H9 (cell line): ENCODE results near the gene PRAMEF1. TPM values are rescaled to one million over a fixed set of nuclear protein-coding genes. Genes with fewer than 3 reads are reported as not detected.

ENCODE experiments used
- DNase-seq: peaks from one replicate; pipeline ENCODE4 v3.0.0-alpha.2; 2017
- H2AFZ ChIP-seq: one replicate; pipeline ENCODE4 v1.6.1; 2013; ENCODE audit warnings: mild to moderate bottlenecking, low read length, control low read depth, moderate library complexity
- H2AK5ac ChIP-seq: 2 replicates; pipeline ENCODE4 v1.6.1; 2013; ENCODE audit warnings: low read length, control low read depth, mixed read lengths; ENCODE audit not compliant: insufficient read length
- H2BK120ac ChIP-seq: one replicate; pipeline ENCODE4 v1.6.1; 2013; ENCODE audit warnings: low read depth, mild to moderate bottlenecking, low read length, control low read depth, inconsistent platforms; ENCODE audit not compliant: poor library complexity, severe bottlenecking
- H2BK12ac ChIP-seq: 2 replicates; pipeline ENCODE4 v1.6.1; 2013; ENCODE audit warnings: low read length, control low read depth, mixed read lengths, low read depth; ENCODE audit not compliant: insufficient read length
- H2BK15ac ChIP-seq: 2 replicates; pipeline ENCODE4 v1.6.1; 2013; ENCODE audit warnings: low read depth, low read length, control low read depth
- H2BK20ac ChIP-seq: one replicate; pipeline ENCODE4 v1.6.1; 2013; ENCODE audit warnings: low read depth, mild to moderate bottlenecking, low read length, control low read depth, inconsistent platforms; ENCODE audit not compliant: poor library complexity, severe bottlenecking
- H2BK5ac ChIP-seq: 2 replicates; pipeline ENCODE4 v1.6.1; 2013; ENCODE audit warnings: low read length, control low read depth, mixed read lengths; ENCODE audit not compliant: insufficient read length
- H3K14ac ChIP-seq: 2 replicates; pipeline ENCODE4 v1.6.1; 2013; ENCODE audit warnings: low read length, control low read depth; ENCODE audit not compliant: insufficient read depth
- H3K18ac ChIP-seq: 2 replicates; pipeline ENCODE4 v1.6.1; 2013; ENCODE audit warnings: low read depth, mild to moderate bottlenecking, mixed read lengths, low read length, control low read depth; ENCODE audit not compliant: insufficient read length
- H3K23ac ChIP-seq: 2 replicates; pipeline ENCODE4 v1.6.1; 2013; ENCODE audit warnings: low read length, control low read depth, mixed read lengths, low read depth; ENCODE audit not compliant: insufficient read length
- H3K23me2 ChIP-seq: 2 replicates; pipeline ENCODE4 v1.6.1; 2013; ENCODE audit warnings: low read depth, mild to moderate bottlenecking, mixed read lengths, low read length, control low read depth; ENCODE audit not compliant: insufficient read length, poor library complexity, severe bottlenecking
- H3K27ac ChIP-seq: 2 replicates; pipeline ENCODE4 v1.5.1; 2013; ENCODE audit warnings: low read length, control low read depth, mixed read lengths, low read depth; ENCODE audit not compliant: insufficient read length
- H3K27me3 ChIP-seq: 2 replicates; pipeline ENCODE4 v1.6.1; 2013; ENCODE audit warnings: low read length, control low read depth, inconsistent platforms; ENCODE audit not compliant: insufficient read depth
- H3K4ac ChIP-seq: 2 replicates; pipeline ENCODE4 v1.6.1; 2013; ENCODE audit warnings: low read depth, mild to moderate bottlenecking, control low read depth, inconsistent platforms, low read length, moderate library complexity
- H3K4me1 ChIP-seq: 2 replicates; pipeline ENCODE4 v1.6.1; 2013; ENCODE audit warnings: low read length, control low read depth, inconsistent platforms; ENCODE audit not compliant: insufficient read depth
- H3K4me2 ChIP-seq: 2 replicates; pipeline ENCODE4 v1.6.1; 2013; ENCODE audit warnings: low read length, control low read depth, mixed read lengths; ENCODE audit not compliant: insufficient read length, insufficient read depth
- H3K56ac ChIP-seq: 2 replicates; pipeline ENCODE4 v1.6.1; 2013; ENCODE audit warnings: low read depth, mild to moderate bottlenecking, mixed read lengths, low read length, control low read depth; ENCODE audit not compliant: insufficient read length
- H3K79me1 ChIP-seq: 2 replicates; pipeline ENCODE4 v1.6.1; 2013; ENCODE audit warnings: low read depth, mild to moderate bottlenecking, moderate library complexity, low read length, control low read depth, inconsistent platforms; ENCODE audit not compliant: insufficient read depth, poor library complexity, severe bottlenecking
- H3K79me2 ChIP-seq: 2 replicates; pipeline ENCODE4 v1.6.1; 2013; ENCODE audit warnings: low read length, control low read depth, inconsistent platforms; ENCODE audit not compliant: insufficient read depth
- H3K9ac ChIP-seq: 2 replicates; pipeline ENCODE4 v1.6.1; 2013; ENCODE audit warnings: low read length, control low read depth, mixed read lengths; ENCODE audit not compliant: insufficient read length; ENCODE audit errors: extremely low read depth
- H3K9me3 ChIP-seq: one replicate; pipeline ENCODE4 v1.6.1; 2013; ENCODE audit warnings: low read depth, low read length, inconsistent platforms; ENCODE audit not compliant: control insufficient read depth
- H3T11ph ChIP-seq: one replicate; pipeline ENCODE4 v1.6.1; 2013; ENCODE audit warnings: mild to moderate bottlenecking, low read length, control low read depth, inconsistent platforms
- H4K20me1 ChIP-seq: one replicate; pipeline ENCODE4 v1.6.1; 2013; ENCODE audit not compliant: control insufficient read depth, insufficient read length, insufficient read depth
- H4K5ac ChIP-seq: 2 replicates; pipeline ENCODE4 v1.6.1; 2013; ENCODE audit warnings: low read depth, mild to moderate bottlenecking, mixed read lengths, low read length, control low read depth; ENCODE audit not compliant: insufficient read length
- H4K8ac ChIP-seq: replicated peaks from 2 replicates; pipeline ENCODE4 v1.6.1; 2013; ENCODE audit warnings: low read length, control low read depth, mixed read lengths, low read depth; ENCODE audit not compliant: insufficient read length
- H4K91ac ChIP-seq: 2 replicates; pipeline ENCODE4 v1.6.1; 2013; ENCODE audit warnings: low read depth, mild to moderate bottlenecking, moderate library complexity, mixed read lengths, low read length, control low read depth; ENCODE audit not compliant: insufficient read length
- H3K27ac Mint-ChIP-seq, 3 experiments: 2 replicates in 2 of 3; 3 replicates in 1 of 3; pipeline ENCODE4 v1.8.0; 2020 to 2021; ENCODE audit warnings: mixed read lengths in 3 of 3, mild to moderate bottlenecking in 1 of 3, moderate library complexity in 1 of 3
- H3K27me3 Mint-ChIP-seq: 2 replicates; pipeline ENCODE4 v1.8.0; 2021; ENCODE audit warnings: low read depth, mild to moderate bottlenecking, moderate library complexity, mixed read lengths
- H3K36me3 Mint-ChIP-seq, 3 experiments: 2 replicates in 2 of 3; 3 replicates in 1 of 3; pipeline ENCODE4 v1.8.0; 2020 to 2021; ENCODE audit warnings: low read depth in 3 of 3, mixed read lengths in 3 of 3; ENCODE audit not compliant: insufficient read depth in 1 of 3
- H3K4me1 Mint-ChIP-seq, 2 experiments: 2 replicates each; pipeline ENCODE4 v1.8.0; 2020; ENCODE audit warnings: mixed read lengths in 2 of 2
- H3K4me3 Mint-ChIP-seq, 2 experiments: 2 replicates in 1 of 2; 3 replicates in 1 of 2; pipeline ENCODE4 v1.8.0; 2020 to 2021; ENCODE audit warnings: mild to moderate bottlenecking in 2 of 2, mixed read lengths in 2 of 2, moderate library complexity in 1 of 2
- H3K9me3 Mint-ChIP-seq, 2 experiments: 2 replicates in 1 of 2; 3 replicates in 1 of 2; pipeline ENCODE4 v1.8.0; 2020; ENCODE audit warnings: mild to moderate bottlenecking in 2 of 2, mixed read lengths in 2 of 2, moderate library complexity in 1 of 2
- WGBS: extraction: QIAGEN DNeasy Blood & Tissue Kit; methylation state at CpG from one replicate; pipeline ENCODE4 v1.1.7; 2013; ENCODE audit warnings: missing lambda C conversion rate, low lambda C conversion rate, mixed read lengths; ENCODE audit not compliant: insufficient read length; ENCODE audit errors: extremely low coverage; 5-methylcytosine and 5-hydroxymethylcytosine counted together
- total RNA-seq: library from RNA; stranded (reverse); gene quantifications from 2 replicates; pipeline ENCODE4 v1.2.1, GENCODE V29; 2021
- TF ChIP-seq, protein P1 (sequence below): fragments of 200-600 bp; sonication (generic); conservative IDR thresholded peaks from 3 replicates; pipeline ENCODE4 v1.8.0; 2021; ENCODE audit warnings: antibody characterized with exemption, mild to moderate bottlenecking

Gene PRAMEF1
- total RNA-seq, 1 experiment from 2014 or later = not detected

DNA sequence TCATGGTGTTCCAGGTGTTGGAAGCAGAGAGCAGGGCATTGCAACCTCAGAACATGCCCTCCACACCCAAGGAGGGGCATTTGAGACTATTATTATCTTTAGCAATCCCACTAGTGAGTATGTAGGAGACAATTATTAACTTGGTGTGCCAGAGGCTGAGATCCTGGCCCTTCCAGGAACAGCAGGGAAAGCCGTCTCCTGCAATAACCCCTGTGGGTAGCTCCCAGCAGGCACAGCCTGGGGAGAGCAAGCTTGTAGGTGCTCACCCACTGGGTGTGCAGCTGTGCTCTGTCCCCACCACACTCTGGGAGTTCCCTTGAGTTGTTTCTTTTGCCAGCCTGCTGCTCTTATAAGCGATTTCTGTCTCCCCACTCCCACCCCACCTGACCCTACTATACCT is 34.9 kb upstream of the PRAMEF1 start:
- H3K27ac ChIP-seq = no peak overlapping the region
- H3K23ac ChIP-seq = no peak overlapping the region
- no peak overlapping the region for H3K4ac ChIP-seq
- Mint-ChIP-seq H3K27me3 (peaks cover 14% of the 10 kb centered on the region), H3K9me3 (peaks cover 0 to 3% of the 10 kb centered on the region in 2 experiments; a peak in 1 of 5 replicates), H3K4me1 (peaks cover 2 to 5% of the 10 kb centered on the region in 2 experiments; a peak in 2 of 4 replicates), H3K4me3 (no peak overlapping the region), H3K27ac (no peak overlapping the region), H3K36me3 (no peaks in the 10 kb centered on the region)
- TF ChIP-seq, protein P1, sequence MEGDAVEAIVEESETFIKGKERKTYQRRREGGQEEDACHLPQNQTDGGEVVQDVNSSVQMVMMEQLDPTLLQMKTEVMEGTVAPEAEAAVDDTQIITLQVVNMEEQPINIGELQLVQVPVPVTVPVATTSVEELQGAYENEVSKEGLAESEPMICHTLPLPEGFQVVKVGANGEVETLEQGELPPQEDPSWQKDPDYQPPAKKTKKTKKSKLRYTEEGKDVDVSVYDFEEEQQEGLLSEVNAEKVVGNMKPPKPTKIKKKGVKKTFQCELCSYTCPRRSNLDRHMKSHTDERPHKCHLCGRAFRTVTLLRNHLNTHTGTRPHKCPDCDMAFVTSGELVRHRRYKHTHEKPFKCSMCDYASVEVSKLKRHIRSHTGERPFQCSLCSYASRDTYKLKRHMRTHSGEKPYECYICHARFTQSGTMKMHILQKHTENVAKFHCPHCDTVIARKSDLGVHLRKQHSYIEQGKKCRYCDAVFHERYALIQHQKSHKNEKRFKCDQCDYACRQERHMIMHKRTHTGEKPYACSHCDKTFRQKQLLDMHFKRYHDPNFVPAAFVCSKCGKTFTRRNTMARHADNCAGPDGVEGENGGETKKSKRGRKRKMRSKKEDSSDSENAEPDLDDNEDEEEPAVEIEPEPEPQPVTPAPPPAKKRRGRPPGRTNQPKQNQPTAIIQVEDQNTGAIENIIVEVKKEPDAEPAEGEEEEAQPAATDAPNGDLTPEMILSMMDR = no peak
- H3K9ac ChIP-seq = no peak overlapping the region
- H3K27me3 ChIP-seq = no peaks in the 10 kb centered on the region
- H2BK12ac ChIP-seq = no peak overlapping the region
- H3K4me1 ChIP-seq = no peaks in the 10 kb centered on the region
- H3K9me3 ChIP-seq = no peaks in the 10 kb centered on the region
- no peak overlapping the region for H3K14ac ChIP-seq
- no peak overlapping the region for H3T11ph ChIP-seq
- H3K79me1 ChIP-seq = no peaks in the 10 kb centered on the region
- H4K8ac ChIP-seq = no peak overlapping the region
- H4K5ac ChIP-seq = no peak overlapping the region
- H4K20me1 ChIP-seq = no peaks in the 10 kb centered on the region
- H3K79me2 ChIP-seq = no peaks in the 10 kb centered on the region
- DNase-seq = no peak
- no peak overlapping the region for H2BK15ac ChIP-seq
- no peak overlapping the region for H2BK20ac ChIP-seq
- no peak overlapping the region for H2AK5ac ChIP-seq
- H3K23me2 ChIP-seq = no peaks in the 10 kb centered on the region
- H2BK120ac ChIP-seq = no peak overlapping the region
- no peak overlapping the region for H3K56ac ChIP-seq
- H4K91ac ChIP-seq = no peak overlapping the region
- H3K18ac ChIP-seq = no peak overlapping the region
- no peak overlapping the region for H3K4me2 ChIP-seq
- H2AFZ ChIP-seq = no peak overlapping the region
- H2BK5ac ChIP-seq = no peak overlapping the region
- WGBS = no CpG with 5 or more reads among the region's 2 CpGs
